PC-9 (cell line): ENCODE data around the gene TGM1. TPM values are rescaled to one million over a fixed set of nuclear protein-coding genes. Genes with fewer than 3 reads are reported as not detected.

Source experiments
- BruUV-seq: library from RNA; stranded (reverse); fragments of 400-500 nt; replicated peaks from 2 replicates; lab custom pipeline; 2021; lab: Mats Ljungman, UMichigan
- CTCF ChIA-PET: fragments of 300-600 bp; sonication (Branson Sonifier 250); formaldehyde crosslinking; loops from one replicate; lab custom pipeline; 2022; ENCODE audit warnings: antibody characterized with exemption; lab: Charles Lee
- POLR2A ChIA-PET: fragments of 300-600 bp; sonication (Branson Sonifier 250); formaldehyde crosslinking; loops from one replicate; lab custom pipeline; 2022; ENCODE audit warnings: antibody characterized with exemption; ENCODE audit not compliant: unreplicated experiment; lab: Charles Lee
- DNase-seq, 2 experiments: peaks; one replicate each; pipeline versions ENCODE4 v3.0.0 to v3.0.0-alpha.2; 2015 to 2022; ENCODE audit warnings: mixed read lengths in 1 of 2
- H2AFZ ChIP-seq: fragments of 200-600 bp; sonication (generic); 2 replicates; pipeline ENCODE4 v1.8.1; 2017; ENCODE audit warnings: antibody characterized with exemption
- H3F3A ChIP-seq: fragments of 200-600 bp; sonication (generic); 2 replicates; pipeline ENCODE4 v1.8.1; 2017; ENCODE audit warnings: antibody characterized with exemption, mild to moderate bottlenecking, low read depth; ENCODE audit not compliant: insufficient read depth
- H3K27ac ChIP-seq: fragments of 200-600 bp; sonication (generic); 2 replicates; pipeline ENCODE4 v1.6.1; 2016; ENCODE audit warnings: mixed run types
- H3K27me3 ChIP-seq: fragments of 200-600 bp; sonication (generic); 2 replicates; pipeline ENCODE4 v1.6.1; 2016; ENCODE audit warnings: low read depth, mixed run types; ENCODE audit not compliant: insufficient read depth
- H3K36me3 ChIP-seq: fragments of 200-600 bp; sonication (generic); 2 replicates; pipeline ENCODE4 v1.6.1; 2016; ENCODE audit warnings: low read depth, mixed run types
- H3K4me1 ChIP-seq: fragments of 200-600 bp; sonication (generic); replicated peaks from 2 replicates; pipeline ENCODE4 v1.6.1; 2016; ENCODE audit warnings: mixed run types; ENCODE audit not compliant: insufficient read depth
- H3K4me2 ChIP-seq: fragments of 200-600 bp; sonication (generic); 2 replicates; pipeline ENCODE4 v1.6.1; 2017; ENCODE audit warnings: mixed run types
- H3K4me3 ChIP-seq: fragments of 200-600 bp; sonication (generic); 2 replicates; pipeline ENCODE4 v1.6.1; 2016; ENCODE audit warnings: mixed run types
- H3K79me2 ChIP-seq: fragments of 200-600 bp; sonication (generic); 2 replicates; pipeline ENCODE4 v1.6.1; 2017; ENCODE audit warnings: low read depth, mixed run types
- H3K9me2 ChIP-seq: fragments of 200-600 bp; sonication (generic); 2 replicates; pipeline ENCODE4 v1.8.1; 2017; ENCODE audit warnings: mild to moderate bottlenecking; ENCODE audit not compliant: insufficient read depth
- H3K9me3 ChIP-seq: fragments of 200-600 bp; sonication (generic); 2 replicates; pipeline ENCODE4 v1.8.1; 2016; ENCODE audit warnings: low read depth; ENCODE audit not compliant: insufficient read depth
- H4K20me1 ChIP-seq: fragments of 200-600 bp; sonication (generic); 2 replicates; pipeline ENCODE4 v1.8.1; 2017; ENCODE audit not compliant: insufficient read depth
- CTCF ChIP-seq: fragments of 200-600 bp; sonication (generic); conservative IDR thresholded peaks from 2 replicates; pipeline ENCODE4 v1.6.1; 2017; ENCODE audit warnings: mixed run types, antibody characterized with exemption, mild to moderate bottlenecking, moderate library complexity
- EZH2 ChIP-seq: fragments of 200-600 bp; sonication (generic); IDR thresholded peaks from 2 replicates; pipeline ENCODE4 v1.8.0; 2017; ENCODE audit warnings: antibody characterized with exemption, low read depth
- intact Hi-C: fragments of 100-400 bp; cut with micrococcal nuclease; formaldehyde crosslinking; loops from one replicate; pipeline ENCODE4 v1.10.0; 2022; ENCODE audit not compliant: unreplicated experiment
- total RNA-seq: library from RNA; stranded (reverse); gene quantifications from 2 replicates; pipeline ENCODE4 v1.2.3, GENCODE V29; 2021

TGM1 gene
- total RNA-seq, 1 experiment from 2014 or later: 7.2 TPM

GRCh38 chr14:24270537-24271133 lies 7.7 kb upstream of the TGM1 start:
- Histone ChIP-seq H4K20me1 (no peaks in the 10 kb centered on the region), H3K4me2 (peak overlapping the region; percentile 84), H3K9me2 (no peaks in the 10 kb centered on the region), H3K4me3 (peak overlapping the region; percentile 91), H3F3A (peaks cover 19% of the 10 kb centered on the region), H3K9me3 (no peaks in the 10 kb centered on the region), H3K36me3 (no peaks in the 10 kb centered on the region), H3K4me1 (peaks cover 20% of the 10 kb centered on the region), H3K27me3 (no peaks in the 10 kb centered on the region), H3K79me2 (no peaks in the 10 kb centered on the region), H3K27ac (no peak overlapping the region), H2AFZ (peak overlapping the region; percentile 91)
- ChIA-PET CTCF (interaction anchor here (1.0 kb wide), 1 partner anchor 27 kb away, joined by 4 read pairs; no protein-coding TSS in a partner anchor), POLR2A (interaction anchor here (0.5 kb wide), 1 partner anchor 37 kb away, joined by 4 read pairs; no protein-coding TSS in a partner anchor)
- BruUV-seq: TSS peak; percentile 66
- no peak for DNase-seq
- TF ChIP-seq CTCF (no peak), EZH2 (no peak)
- intact Hi-C loops: no loop called here

GRCh38 chr14:24269910-24270536 lies 7.0 kb upstream of the TGM1 start:
- no peaks in the 10 kb centered on the region for H4K20me1 ChIP-seq
- H2AFZ ChIP-seq: no peak overlapping the region
- no peak overlapping the region for H3K4me2 ChIP-seq
- no peak for TF ChIP-seq CTCF
- TF ChIP-seq EZH2: no peak
- H3K36me3 ChIP-seq: no peaks in the 10 kb centered on the region
- H3K79me2 ChIP-seq: no peaks in the 10 kb centered on the region
- H3K9me3 ChIP-seq: no peaks in the 10 kb centered on the region
- DNase-seq: no peak
- intact Hi-C loops: no loop called here
- no peak overlapping the region for H3K4me3 ChIP-seq
- ChIA-PET CTCF (no interaction called here), POLR2A (no interaction called here)
- no peak overlapping the region for H3K27ac ChIP-seq
- peaks cover 20% of the 10 kb centered on the region for H3K4me1 ChIP-seq
- BruUV-seq: no TSS peak
- H3K9me2 ChIP-seq: no peaks in the 10 kb centered on the region
- peaks cover 19% of the 10 kb centered on the region for H3F3A ChIP-seq
- H3K27me3 ChIP-seq: no peaks in the 10 kb centered on the region

DNA sequence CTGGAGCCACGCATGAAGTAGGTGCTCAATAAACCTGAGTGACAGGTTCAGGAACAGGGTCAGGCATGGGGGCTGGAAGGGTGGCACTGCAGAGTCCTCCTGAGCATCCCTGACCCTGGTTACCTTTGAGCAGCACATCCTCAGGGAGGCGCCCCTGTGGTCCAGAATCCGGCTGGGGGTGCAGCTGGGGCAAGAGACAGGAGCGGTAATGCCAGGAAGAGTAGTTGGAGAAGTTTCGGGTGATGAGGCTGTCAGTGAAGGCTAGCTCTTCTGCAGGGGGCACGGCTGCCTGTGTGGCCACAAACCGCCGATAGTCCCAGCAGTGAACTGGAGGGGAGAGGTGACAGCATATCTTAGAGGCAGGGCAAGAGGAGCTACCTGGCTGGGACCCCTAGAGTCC lies 6.4 kb upstream of the TGM1 start:
- no peaks in the 10 kb centered on the region for H4K20me1 ChIP-seq
- H3K79me2 ChIP-seq: no peaks in the 10 kb centered on the region
- POLR2A ChIA-PET: no interaction called here
- H3K9me2 ChIP-seq: no peaks in the 10 kb centered on the region
- CTCF ChIA-PET: no interaction called here
- no peak overlapping the region for H3K4me2 ChIP-seq
- no peak overlapping the region for H2AFZ ChIP-seq
- intact Hi-C loops: no loop called here
- BruUV-seq: no TSS peak
- no peak for DNase-seq
- H3K36me3 ChIP-seq: no peaks in the 10 kb centered on the region
- H3K27me3 ChIP-seq: no peaks in the 10 kb centered on the region
- peaks cover 18% of the 10 kb centered on the region for H3K4me1 ChIP-seq
- TF ChIP-seq EZH2 (no peak), CTCF (no peak)
- no peak overlapping the region for H3K4me3 ChIP-seq
- peaks cover 14% of the 10 kb centered on the region; the same call in 1 of the 2 replicates for H3F3A ChIP-seq
- H3K27ac ChIP-seq: no peak overlapping the region
- no peaks in the 10 kb centered on the region for H3K9me3 ChIP-seq
